ENCODE results near the gene RASL11A. TPM values are rescaled to one million over a fixed set of nuclear protein-coding genes. Genes with fewer than 3 reads are reported as not detected.

The RASL11A gene
- total RNA-seq, 2 donors from 2014 or later = 0.95 to 1.1 TPM

DNA sequence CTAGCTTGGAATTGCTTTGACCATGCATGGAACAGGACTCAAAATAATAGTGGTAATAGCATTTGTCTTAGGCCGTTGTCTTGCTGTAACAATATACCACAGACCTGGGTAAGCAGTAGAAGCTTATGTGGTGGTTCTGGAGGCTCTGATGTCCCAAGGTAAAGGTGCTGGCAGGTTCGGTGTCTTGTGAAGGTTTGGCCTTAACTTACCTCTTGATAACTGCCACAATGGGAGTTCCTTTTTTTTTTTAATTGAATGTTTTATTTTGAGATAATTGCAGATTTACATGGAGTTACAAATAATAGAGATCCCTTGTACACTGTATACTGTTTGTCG is 13.4 kb upstream of the RASL11A start:
- Mint-ChIP-seq H3K36me3 (ENCODE audit: low read depth) (peaks cover 65% of the 10 kb centered on the region), H3K4me1 (peaks cover 16% of the 10 kb centered on the region), H3K27me3 (ENCODE audit: insufficient read depth) (no peaks in the 10 kb centered on the region), H3K27ac (peak overlapping the region; percentile 21), H3K9me3 (no peaks in the 10 kb centered on the region), H3K4me3 (no peak overlapping the region)
- Histone ChIP-seq H3K27ac (ENCODE audit: low read depth, low read length) (no peak overlapping the region), H3K36me3 (ENCODE audit: control insufficient read depth, insufficient read depth, low read length) (peaks cover 81% of the 10 kb centered on the region), H3K4me3 (ENCODE audit: low read length) (no peak overlapping the region), H3K27me3 (ENCODE audit: control insufficient read depth, insufficient read depth, low read length, poor library complexity, severe bottlenecking) (no peaks in the 10 kb centered on the region), H3K9ac (ENCODE audit: extremely low read depth, low read length, poor library complexity, severe bottlenecking) (no peak overlapping the region), H3K9me3 (ENCODE audit: control insufficient read depth, low read length) (no peaks in the 10 kb centered on the region), H3K4me1 (ENCODE audit: control insufficient read depth, insufficient read depth, low read length) (no peaks in the 10 kb centered on the region)
- 94 to 100% methylated on average over 2 to 3 of the region's 3 CpGs for WGBS, 2 experiments (ENCODE audit: insufficient coverage in 1 of 2, insufficient read length in 1 of 2)
- TF ChIP-seq, protein P1, sequence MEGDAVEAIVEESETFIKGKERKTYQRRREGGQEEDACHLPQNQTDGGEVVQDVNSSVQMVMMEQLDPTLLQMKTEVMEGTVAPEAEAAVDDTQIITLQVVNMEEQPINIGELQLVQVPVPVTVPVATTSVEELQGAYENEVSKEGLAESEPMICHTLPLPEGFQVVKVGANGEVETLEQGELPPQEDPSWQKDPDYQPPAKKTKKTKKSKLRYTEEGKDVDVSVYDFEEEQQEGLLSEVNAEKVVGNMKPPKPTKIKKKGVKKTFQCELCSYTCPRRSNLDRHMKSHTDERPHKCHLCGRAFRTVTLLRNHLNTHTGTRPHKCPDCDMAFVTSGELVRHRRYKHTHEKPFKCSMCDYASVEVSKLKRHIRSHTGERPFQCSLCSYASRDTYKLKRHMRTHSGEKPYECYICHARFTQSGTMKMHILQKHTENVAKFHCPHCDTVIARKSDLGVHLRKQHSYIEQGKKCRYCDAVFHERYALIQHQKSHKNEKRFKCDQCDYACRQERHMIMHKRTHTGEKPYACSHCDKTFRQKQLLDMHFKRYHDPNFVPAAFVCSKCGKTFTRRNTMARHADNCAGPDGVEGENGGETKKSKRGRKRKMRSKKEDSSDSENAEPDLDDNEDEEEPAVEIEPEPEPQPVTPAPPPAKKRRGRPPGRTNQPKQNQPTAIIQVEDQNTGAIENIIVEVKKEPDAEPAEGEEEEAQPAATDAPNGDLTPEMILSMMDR (conservative IDR thresholded peaks at IDR 0.05) = no peak
- DNase-seq = no peak

DNA sequence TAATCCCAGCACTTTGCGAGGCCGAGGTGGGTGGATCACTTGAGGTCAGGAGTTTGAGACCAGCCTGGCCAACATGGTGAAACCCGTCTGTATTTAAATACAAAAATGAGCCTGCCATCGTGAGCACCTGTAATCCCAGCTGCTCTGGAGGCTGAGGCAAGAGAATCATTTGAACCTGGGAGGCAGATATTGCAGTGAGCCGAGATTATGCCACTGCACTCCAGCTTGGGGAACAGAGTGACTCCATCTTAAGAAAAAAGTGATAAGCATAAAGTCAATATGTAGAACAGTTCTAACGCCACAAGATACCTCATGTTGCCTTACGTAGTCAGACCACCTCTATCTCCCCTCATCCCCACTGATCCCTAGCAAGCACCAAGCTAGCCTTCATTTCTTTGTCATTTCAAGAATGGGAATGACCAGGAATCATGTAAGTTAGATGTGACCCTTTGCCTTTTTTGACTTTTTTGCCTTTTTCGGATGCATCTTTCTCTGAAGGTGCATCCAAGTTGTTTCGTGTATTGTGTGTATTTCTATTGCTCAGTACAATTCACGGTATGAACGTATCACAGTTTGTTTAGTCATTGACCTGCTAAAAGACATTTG is 12.9 kb upstream of the RASL11A start:
- peak; percentile 56 for DNase-seq
- no peak overlapping the region for H3K27ac ChIP-seq (ENCODE audit: low read depth, low read length)
- peaks cover 14% of the 10 kb centered on the region for H3K4me1 Mint-ChIP-seq
- no peaks in the 10 kb centered on the region for H3K27me3 ChIP-seq (ENCODE audit: control insufficient read depth, insufficient read depth, low read length, poor library complexity, severe bottlenecking)
- H3K9ac ChIP-seq (ENCODE audit: extremely low read depth, low read length, poor library complexity, severe bottlenecking) = no peak overlapping the region
- H3K9me3 ChIP-seq (ENCODE audit: control insufficient read depth, low read length) = no peaks in the 10 kb centered on the region
- no peaks in the 10 kb centered on the region for H3K27me3 Mint-ChIP-seq (ENCODE audit: insufficient read depth)
- peaks cover 68% of the 10 kb centered on the region for H3K36me3 Mint-ChIP-seq (ENCODE audit: low read depth)
- H3K9me3 Mint-ChIP-seq = no peaks in the 10 kb centered on the region
- H3K4me3 ChIP-seq (ENCODE audit: low read length) = no peak overlapping the region
- H3K27ac Mint-ChIP-seq = peak overlapping the region; percentile 76
- no peaks in the 10 kb centered on the region for H3K4me1 ChIP-seq (ENCODE audit: control insufficient read depth, insufficient read depth, low read length)
- peaks cover 79% of the 10 kb centered on the region for H3K36me3 ChIP-seq (ENCODE audit: control insufficient read depth, insufficient read depth, low read length)
- 95% methylated on average over 9 to 11 of the region's 11 CpGs for WGBS, 2 experiments (ENCODE audit: insufficient coverage in 1 of 2, insufficient read length in 1 of 2)
- H3K4me3 Mint-ChIP-seq = no peak overlapping the region
- TF ChIP-seq, protein P1 (conservative IDR thresholded peaks at IDR 0.05) = no peak

DNA sequence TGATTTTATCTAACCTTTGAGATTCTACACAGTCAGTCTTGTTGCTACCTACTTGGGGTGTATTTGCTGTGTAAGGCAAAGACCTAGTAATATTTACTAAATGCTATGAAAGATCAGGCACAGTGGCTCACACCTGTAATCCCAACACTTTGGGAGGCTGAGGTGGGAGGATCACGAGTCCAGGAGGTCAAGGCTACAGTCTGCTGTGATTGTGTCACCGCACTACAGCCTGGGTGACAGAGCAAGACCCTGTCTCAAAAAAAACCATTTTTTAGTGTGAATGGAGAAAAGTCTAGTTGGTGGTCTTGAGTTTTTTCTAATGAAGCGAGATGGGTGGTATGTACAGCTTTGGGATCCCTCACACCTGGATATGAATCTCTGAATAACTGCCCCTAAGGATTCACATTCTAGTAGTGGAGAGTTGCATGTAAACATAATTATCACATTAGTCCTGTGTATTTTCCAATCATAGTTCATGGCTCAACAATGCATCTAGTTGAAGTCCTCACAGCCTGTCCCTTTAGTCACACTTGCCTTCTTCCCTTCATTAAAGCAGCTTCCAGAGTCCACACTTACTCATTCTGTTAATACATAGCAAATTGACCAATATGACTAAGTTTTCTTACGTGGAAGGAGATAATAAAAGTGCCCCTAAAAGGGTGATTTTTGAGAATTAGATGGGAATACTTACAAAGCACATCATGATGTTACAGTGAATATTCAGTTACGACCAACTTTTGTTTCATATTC is 11.8 kb upstream of the RASL11A start:
- Mint-ChIP-seq H3K4me3 (no peak overlapping the region), H3K9me3 (no peaks in the 10 kb centered on the region), H3K4me1 (peaks cover 3% of the 10 kb centered on the region), H3K36me3 (ENCODE audit: low read depth) (peaks cover 59% of the 10 kb centered on the region), H3K27me3 (ENCODE audit: insufficient read depth) (no peaks in the 10 kb centered on the region), H3K27ac (no peak overlapping the region)
- Histone ChIP-seq H3K27ac (ENCODE audit: low read depth, low read length) (no peak overlapping the region), H3K9ac (ENCODE audit: extremely low read depth, low read length, poor library complexity, severe bottlenecking) (no peak overlapping the region), H3K27me3 (ENCODE audit: control insufficient read depth, insufficient read depth, low read length, poor library complexity, severe bottlenecking) (no peaks in the 10 kb centered on the region), H3K36me3 (ENCODE audit: control insufficient read depth, insufficient read depth, low read length) (peaks cover 69% of the 10 kb centered on the region), H3K4me1 (ENCODE audit: control insufficient read depth, insufficient read depth, low read length) (no peaks in the 10 kb centered on the region), H3K9me3 (ENCODE audit: control insufficient read depth, low read length) (no peaks in the 10 kb centered on the region), H3K4me3 (ENCODE audit: low read length) (no peak overlapping the region)
- TF ChIP-seq, protein P1 (conservative IDR thresholded peaks at IDR 0.05) = no peak
- WGBS, 2 experiments (ENCODE audit: insufficient coverage in 1 of 2, insufficient read length in 1 of 2) = 80 to 99% methylated on average over 1 to 5 of the region's 5 CpGs
- no peak for DNase-seq

Data from endodermal cell (in vitro differentiated cells).